HL-60 (cell line): ENCODE measurements around the gene MAN2A2.
A peak's percentile ranks its signal among the peaks of the same experiment; 100 is the strongest.

ENCODE experiments used
- DNase-seq, 2 experiments: peaks; one replicate each; pipeline ENCODE4 v3.0.0-alpha.2; 2010 to 2020; ENCODE audit warnings: low read depth in 1 of 2, low spot score in 1 of 2
- H3K27ac ChIP-seq: fragments of 250-450 bp; sonication (Bioruptor Pico); replicated peaks from 2 replicates; pipeline ENCODE4 v1.5.1; 2020; ENCODE audit warnings: mild to moderate bottlenecking, moderate library complexity
- H3K27me3 ChIP-seq: fragments of 250-450 bp; sonication (Bioruptor Pico); 2 replicates; pipeline ENCODE4 v1.5.1; 2021; ENCODE audit warnings: mild to moderate bottlenecking, moderate library complexity; ENCODE audit not compliant: insufficient read depth, poor library complexity, severe bottlenecking
- H3K4me3 ChIP-seq: replicated peaks from 2 replicates; pipeline ENCODE4 v1.5.1; 2011; ENCODE audit warnings: mild to moderate bottlenecking, control low read depth, low read length; ENCODE audit not compliant: insufficient read depth
- GABPA ChIP-seq: IDR thresholded peaks from 2 replicates; pipeline ENCODE4 v1.6.1; 2012; ENCODE audit warnings: low read depth
- POLR2AphosphoS5 ChIP-seq: IDR thresholded peaks from 2 replicates; pipeline ENCODE4 v1.6.1; 2012; ENCODE audit warnings: low read depth
- SPI1 ChIP-seq: IDR thresholded peaks from 2 replicates; pipeline ENCODE4 v1.6.1; 2012; ENCODE audit warnings: low read depth, mild to moderate bottlenecking, borderline replicate concordance
- TF ChIP-seq, protein P1 (sequence below): IDR thresholded peaks from one replicate; pipeline ENCODE4 v1.5.1; 2011; ENCODE audit warnings: low read length, control low read depth, inconsistent platforms; ENCODE audit not compliant: insufficient read depth
- TF ChIP-seq, protein P2 (sequence below): IDR thresholded peaks from 2 replicates; pipeline ENCODE4 v1.6.1; 2012; ENCODE audit warnings: low read depth; ENCODE audit not compliant: insufficient replicate concordance

The MAN2A2 gene

DNA sequence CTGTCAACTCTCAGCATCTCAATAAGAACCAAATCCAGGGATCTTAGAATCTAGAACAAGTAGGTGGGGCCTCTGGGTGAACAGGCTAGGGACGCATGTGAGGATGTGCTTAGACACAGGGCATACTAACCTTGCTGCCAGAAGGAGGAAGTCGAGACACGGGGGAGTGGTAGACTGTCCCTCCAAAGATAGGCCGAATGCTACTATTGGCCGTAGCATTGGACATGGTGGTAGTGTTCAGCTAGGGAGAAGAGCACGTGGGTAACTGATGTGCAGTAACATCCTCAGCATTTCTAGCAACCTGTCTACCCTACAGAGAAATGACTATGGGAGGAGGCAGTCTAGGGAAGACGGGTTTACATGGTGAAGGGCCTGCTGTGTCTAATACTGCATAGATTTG is 67.2 kb downstream of the MAN2A2 start:
- no peak overlapping the region for H3K4me3 ChIP-seq
- TF ChIP-seq GABPA (no peak), POLR2AphosphoS5 (no peak), SPI1 (peak; percentile 38; the same call in 1 of the 2 replicates)
- TF ChIP-seq, protein P1, sequence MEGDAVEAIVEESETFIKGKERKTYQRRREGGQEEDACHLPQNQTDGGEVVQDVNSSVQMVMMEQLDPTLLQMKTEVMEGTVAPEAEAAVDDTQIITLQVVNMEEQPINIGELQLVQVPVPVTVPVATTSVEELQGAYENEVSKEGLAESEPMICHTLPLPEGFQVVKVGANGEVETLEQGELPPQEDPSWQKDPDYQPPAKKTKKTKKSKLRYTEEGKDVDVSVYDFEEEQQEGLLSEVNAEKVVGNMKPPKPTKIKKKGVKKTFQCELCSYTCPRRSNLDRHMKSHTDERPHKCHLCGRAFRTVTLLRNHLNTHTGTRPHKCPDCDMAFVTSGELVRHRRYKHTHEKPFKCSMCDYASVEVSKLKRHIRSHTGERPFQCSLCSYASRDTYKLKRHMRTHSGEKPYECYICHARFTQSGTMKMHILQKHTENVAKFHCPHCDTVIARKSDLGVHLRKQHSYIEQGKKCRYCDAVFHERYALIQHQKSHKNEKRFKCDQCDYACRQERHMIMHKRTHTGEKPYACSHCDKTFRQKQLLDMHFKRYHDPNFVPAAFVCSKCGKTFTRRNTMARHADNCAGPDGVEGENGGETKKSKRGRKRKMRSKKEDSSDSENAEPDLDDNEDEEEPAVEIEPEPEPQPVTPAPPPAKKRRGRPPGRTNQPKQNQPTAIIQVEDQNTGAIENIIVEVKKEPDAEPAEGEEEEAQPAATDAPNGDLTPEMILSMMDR = no peak
- TF ChIP-seq, protein P2, sequence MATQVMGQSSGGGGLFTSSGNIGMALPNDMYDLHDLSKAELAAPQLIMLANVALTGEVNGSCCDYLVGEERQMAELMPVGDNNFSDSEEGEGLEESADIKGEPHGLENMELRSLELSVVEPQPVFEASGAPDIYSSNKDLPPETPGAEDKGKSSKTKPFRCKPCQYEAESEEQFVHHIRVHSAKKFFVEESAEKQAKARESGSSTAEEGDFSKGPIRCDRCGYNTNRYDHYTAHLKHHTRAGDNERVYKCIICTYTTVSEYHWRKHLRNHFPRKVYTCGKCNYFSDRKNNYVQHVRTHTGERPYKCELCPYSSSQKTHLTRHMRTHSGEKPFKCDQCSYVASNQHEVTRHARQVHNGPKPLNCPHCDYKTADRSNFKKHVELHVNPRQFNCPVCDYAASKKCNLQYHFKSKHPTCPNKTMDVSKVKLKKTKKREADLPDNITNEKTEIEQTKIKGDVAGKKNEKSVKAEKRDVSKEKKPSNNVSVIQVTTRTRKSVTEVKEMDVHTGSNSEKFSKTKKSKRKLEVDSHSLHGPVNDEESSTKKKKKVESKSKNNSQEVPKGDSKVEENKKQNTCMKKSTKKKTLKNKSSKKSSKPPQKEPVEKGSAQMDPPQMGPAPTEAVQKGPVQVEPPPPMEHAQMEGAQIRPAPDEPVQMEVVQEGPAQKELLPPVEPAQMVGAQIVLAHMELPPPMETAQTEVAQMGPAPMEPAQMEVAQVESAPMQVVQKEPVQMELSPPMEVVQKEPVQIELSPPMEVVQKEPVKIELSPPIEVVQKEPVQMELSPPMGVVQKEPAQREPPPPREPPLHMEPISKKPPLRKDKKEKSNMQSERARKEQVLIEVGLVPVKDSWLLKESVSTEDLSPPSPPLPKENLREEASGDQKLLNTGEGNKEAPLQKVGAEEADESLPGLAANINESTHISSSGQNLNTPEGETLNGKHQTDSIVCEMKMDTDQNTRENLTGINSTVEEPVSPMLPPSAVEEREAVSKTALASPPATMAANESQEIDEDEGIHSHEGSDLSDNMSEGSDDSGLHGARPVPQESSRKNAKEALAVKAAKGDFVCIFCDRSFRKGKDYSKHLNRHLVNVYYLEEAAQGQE = no peak
- no peaks in the 10 kb centered on the region for H3K27me3 ChIP-seq
- DNase-seq = peak in 1 of 2 experiments; percentile 55
- H3K27ac ChIP-seq = no peak overlapping the region

DNA sequence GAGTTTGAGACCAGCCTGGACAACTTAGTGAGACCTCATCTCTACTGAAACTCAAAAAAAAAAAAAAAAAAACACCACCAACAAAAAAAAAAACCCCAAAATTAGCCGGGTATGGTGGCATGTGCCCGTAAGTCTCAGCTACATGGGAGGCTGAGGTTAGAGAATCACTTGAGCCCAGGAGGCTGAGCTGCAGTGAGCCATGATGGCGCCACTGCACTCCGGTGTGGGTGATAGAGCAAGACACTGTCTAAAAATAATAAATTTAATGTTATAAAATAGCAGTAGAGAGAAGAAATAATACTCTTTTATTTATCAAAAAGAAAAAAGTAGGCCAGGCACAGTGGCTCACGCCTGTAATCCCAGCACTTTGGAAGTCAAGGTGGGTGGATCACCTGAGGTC is 69.0 kb downstream of the MAN2A2 start:
- Histone ChIP-seq H3K27ac (no peak overlapping the region), H3K4me3 (no peak overlapping the region), H3K27me3 (no peaks in the 10 kb centered on the region)
- TF ChIP-seq SPI1 (no peak), POLR2AphosphoS5 (no peak), GABPA (no peak)
- TF ChIP-seq, protein P1 = no peak
- TF ChIP-seq, protein P2 = no peak
- DNase-seq = no peak
